ENCODE results near the gene ZBTB7C. TPM values are rescaled to one million over a fixed set of nuclear protein-coding genes. Genes with fewer than 3 reads are reported as not detected.

The ZBTB7C gene
- total RNA-seq, 1 experiment from 2014 or later = 0.32 TPM

- no peaks in the 10 kb centered on the region for H3K9me3 ChIP-seq (ENCODE audit: low read depth, low read length, poor library complexity, severe bottlenecking)
- DNase-seq (ENCODE audit: low spot score) = no peak
- H3K4me3 ChIP-seq (ENCODE audit: low read depth, low read length, poor library complexity, severe bottlenecking) = no peak overlapping the region
- H3K27me3 ChIP-seq (replicated peaks; ENCODE audit: insufficient read depth, low read depth, low read length, poor library complexity) = no peaks in the 10 kb centered on the region
- no peaks in the 10 kb centered on the region for H3K36me3 ChIP-seq (ENCODE audit: insufficient read depth, low read length, poor library complexity, severe bottlenecking)
- TF ChIP-seq EZH2 (IDR thresholded peaks at IDR 0.05; ENCODE audit: borderline replicate concordance, low read depth, low read length, poor library complexity, severe bottlenecking) (no peak), CTCF (conservative IDR thresholded peaks at IDR 0.05; ENCODE audit: low read depth, low read length) (no peak)
- POLR2A ChIA-PET (ENCODE audit: low non-redundant PET) = no interaction called here
- H3K4me1 ChIP-seq (ENCODE audit: insufficient read depth, low read length, poor library complexity, severe bottlenecking) = peaks cover 6% of the 10 kb centered on the region
- H3K27ac ChIP-seq (ENCODE audit: low read depth, low read length, poor library complexity, severe bottlenecking) = no peak overlapping the region
- CTCF ChIA-PET = no interaction called here
- no TSS peak for BruUV-seq (replicated peaks)
- intact Hi-C loops (cut with micrococcal nuclease; ENCODE audit: unreplicated experiment) = no loop called here
Measured at GRCh38 chr18:47984991-47985390, 424.2 kb downstream of the ZBTB7C start.

GRCh38 chr18:47983946-47984345 is 425.2 kb downstream of the ZBTB7C start:
- Histone ChIP-seq H3K4me3 (ENCODE audit: low read depth, low read length, poor library complexity, severe bottlenecking) (no peak overlapping the region), H3K4me1 (ENCODE audit: insufficient read depth, low read length, poor library complexity, severe bottlenecking) (peaks cover 6% of the 10 kb centered on the region), H3K27ac (ENCODE audit: low read depth, low read length, poor library complexity, severe bottlenecking) (no peak overlapping the region), H3K9me3 (ENCODE audit: low read depth, low read length, poor library complexity, severe bottlenecking) (no peaks in the 10 kb centered on the region), H3K27me3 (replicated peaks; ENCODE audit: insufficient read depth, low read depth, low read length, poor library complexity) (no peaks in the 10 kb centered on the region), H3K36me3 (ENCODE audit: insufficient read depth, low read length, poor library complexity, severe bottlenecking) (no peaks in the 10 kb centered on the region)
- BruUV-seq (replicated peaks) = no TSS peak
- no peak for DNase-seq (ENCODE audit: low spot score)
- CTCF ChIA-PET = no interaction called here
- POLR2A ChIA-PET (ENCODE audit: low non-redundant PET) = no interaction called here
- TF ChIP-seq CTCF (conservative IDR thresholded peaks at IDR 0.05; ENCODE audit: low read depth, low read length) (no peak), EZH2 (IDR thresholded peaks at IDR 0.05; ENCODE audit: borderline replicate concordance, low read depth, low read length, poor library complexity, severe bottlenecking) (no peak)
- intact Hi-C loops (cut with micrococcal nuclease; ENCODE audit: unreplicated experiment) = no loop called here

- H3K36me3 ChIP-seq (ENCODE audit: insufficient read depth, low read length, poor library complexity, severe bottlenecking) = no peaks in the 10 kb centered on the region
- intact Hi-C loops (cut with micrococcal nuclease; ENCODE audit: unreplicated experiment) = no loop called here
- BruUV-seq (replicated peaks) = no TSS peak
- POLR2A ChIA-PET (ENCODE audit: low non-redundant PET) = no interaction called here
- CTCF ChIA-PET = no interaction called here
- no peak for DNase-seq (ENCODE audit: low spot score)
- no peaks in the 10 kb centered on the region for H3K27me3 ChIP-seq (replicated peaks; ENCODE audit: insufficient read depth, low read depth, low read length, poor library complexity)
- H3K27ac ChIP-seq (ENCODE audit: low read depth, low read length, poor library complexity, severe bottlenecking) = no peak overlapping the region
- TF ChIP-seq EZH2 (IDR thresholded peaks at IDR 0.05; ENCODE audit: borderline replicate concordance, low read depth, low read length, poor library complexity, severe bottlenecking) (no peak), CTCF (conservative IDR thresholded peaks at IDR 0.05; ENCODE audit: low read depth, low read length) (no peak)
- no peak overlapping the region for H3K4me3 ChIP-seq (ENCODE audit: low read depth, low read length, poor library complexity, severe bottlenecking)
- peaks cover 6% of the 10 kb centered on the region for H3K4me1 ChIP-seq (ENCODE audit: insufficient read depth, low read length, poor library complexity, severe bottlenecking)
- no peaks in the 10 kb centered on the region for H3K9me3 ChIP-seq (ENCODE audit: low read depth, low read length, poor library complexity, severe bottlenecking)
Measured at GRCh38 chr18:47983055-47983454, 426.1 kb downstream of the ZBTB7C start.
